ENCODE results near the gene ABCC1.

ABCC1 gene

DNA sequence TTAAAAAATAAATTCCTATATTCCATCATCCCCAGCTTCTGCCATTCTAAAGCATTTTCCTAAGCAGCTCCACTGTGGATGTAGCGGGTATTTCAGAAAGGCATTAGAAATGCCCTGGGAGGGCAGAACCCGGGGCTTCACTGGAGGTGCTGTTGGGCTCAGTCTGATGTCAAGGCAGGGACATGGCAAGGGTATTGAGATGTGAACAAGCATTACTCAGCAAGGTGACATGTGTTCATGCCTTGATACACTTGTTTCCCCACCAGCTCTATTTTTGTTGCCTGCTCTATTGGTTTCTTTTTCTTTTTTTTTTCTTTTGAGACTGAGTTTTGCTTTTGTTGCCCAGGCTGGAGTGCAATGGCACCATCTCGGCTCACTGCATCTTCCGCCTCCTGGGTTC lies 35.7 kb downstream of the ABCC1 start:
- no peak for FAIRE-seq
- DNase-seq (ENCODE audit: extremely low spot score, insufficient read length, low read depth), result no peak

DNA sequence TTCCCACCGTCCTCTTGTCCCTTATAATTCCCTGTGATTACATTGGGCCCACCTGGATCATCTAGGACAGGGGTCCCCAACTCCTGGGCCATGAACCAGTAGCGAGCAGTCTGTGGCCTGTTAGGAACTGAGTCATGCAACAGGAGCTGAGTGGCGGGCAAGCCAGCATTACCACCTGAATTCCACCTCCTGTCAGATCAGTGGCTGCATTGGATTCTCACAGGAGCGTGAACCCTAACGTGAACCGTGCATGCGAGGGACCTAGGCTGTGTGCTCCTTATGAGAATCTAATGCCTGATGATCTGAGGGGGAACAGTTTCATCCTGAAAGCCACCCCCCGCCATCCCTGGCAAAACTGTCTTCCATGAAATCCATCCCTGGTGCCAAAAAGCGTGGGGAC lies 36.8 kb downstream of the ABCC1 start:
- FAIRE-seq, result no peak
- no peak for DNase-seq (ENCODE audit: extremely low spot score, insufficient read length, low read depth)

DNA sequence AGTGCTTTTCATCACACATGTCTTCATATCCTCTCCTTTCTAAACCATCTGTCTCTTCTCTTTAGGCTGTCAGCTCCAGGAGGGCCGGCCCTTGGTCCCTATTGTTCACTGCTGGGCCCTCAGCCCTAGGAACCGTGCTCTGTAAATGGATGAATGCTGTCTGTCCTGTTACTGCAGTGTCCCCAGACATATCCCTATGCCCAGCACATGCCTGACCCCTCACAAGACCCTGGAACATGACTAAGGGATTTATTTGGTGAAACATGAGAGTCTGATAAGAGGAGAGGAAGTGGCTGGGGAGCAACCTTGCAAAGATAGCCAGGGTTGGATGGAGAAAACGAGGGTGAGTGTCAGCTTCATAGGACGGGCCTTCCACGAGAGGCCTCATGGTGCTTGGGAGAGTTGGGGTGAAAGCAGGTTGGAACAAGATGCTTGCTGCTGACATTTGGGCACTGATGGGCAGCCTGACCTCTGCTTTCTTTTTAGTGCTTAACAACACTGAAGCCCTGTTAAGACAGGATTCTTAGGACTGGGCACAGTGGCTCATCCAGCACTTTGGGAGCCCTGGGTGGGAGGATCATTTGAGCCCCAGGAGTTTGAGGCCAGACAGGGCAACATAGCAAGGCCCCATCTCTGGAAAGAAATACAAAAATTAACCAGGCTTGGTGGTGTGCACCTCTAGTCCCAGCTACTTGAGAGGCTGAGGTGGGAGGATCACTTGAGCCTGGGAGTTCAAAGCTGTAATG lies 39.0 kb downstream of the ABCC1 start:
- FAIRE-seq, result no peak
- DNase-seq (ENCODE audit: extremely low spot score, insufficient read length, low read depth), result no peak

DNA sequence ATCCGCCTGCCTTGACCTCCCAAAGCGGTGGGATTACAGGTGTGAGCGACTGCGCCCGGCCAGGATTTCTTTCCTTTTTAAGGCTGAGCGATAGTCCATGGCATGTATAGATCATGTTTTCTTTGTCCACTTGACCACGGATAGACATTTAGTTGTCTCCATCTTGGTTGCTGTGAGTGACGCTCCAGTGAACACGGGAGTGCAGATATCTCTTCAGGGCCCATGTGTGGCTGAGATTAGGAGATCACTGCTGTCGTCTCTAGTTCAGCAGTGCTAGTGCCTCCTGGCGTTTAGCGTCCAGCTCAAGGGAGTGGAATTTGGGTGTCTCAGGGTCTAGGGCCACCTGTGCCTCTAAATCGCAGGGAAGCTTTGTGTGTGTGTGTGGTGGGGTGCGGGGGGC lies 41.5 kb downstream of the ABCC1 start:
- FAIRE-seq (no peak), DNase-seq (ENCODE audit: extremely low spot score, insufficient read length, low read depth) (no peak)

DNA sequence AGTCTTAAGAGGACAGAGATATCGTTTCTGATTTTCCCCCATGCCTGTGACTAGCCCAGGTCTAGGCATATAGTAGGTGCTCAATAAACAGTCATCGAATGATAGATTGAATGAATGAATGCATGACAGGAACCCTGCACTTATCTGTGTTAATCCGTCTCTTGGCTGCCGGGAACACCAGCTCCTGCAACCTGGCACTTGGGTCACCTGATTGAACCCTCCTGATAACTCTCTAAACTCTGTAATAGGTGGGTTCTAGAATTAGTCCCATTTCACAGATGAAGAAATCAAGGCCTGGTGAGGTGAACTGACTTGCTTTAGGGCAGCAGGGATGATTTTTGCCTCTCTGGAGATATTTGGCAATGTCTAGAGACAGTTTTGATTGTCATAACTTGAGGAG lies 43.7 kb downstream of the ABCC1 start:
- no peak for FAIRE-seq
- no peak for DNase-seq (ENCODE audit: extremely low spot score, insufficient read length, low read depth)

DNA sequence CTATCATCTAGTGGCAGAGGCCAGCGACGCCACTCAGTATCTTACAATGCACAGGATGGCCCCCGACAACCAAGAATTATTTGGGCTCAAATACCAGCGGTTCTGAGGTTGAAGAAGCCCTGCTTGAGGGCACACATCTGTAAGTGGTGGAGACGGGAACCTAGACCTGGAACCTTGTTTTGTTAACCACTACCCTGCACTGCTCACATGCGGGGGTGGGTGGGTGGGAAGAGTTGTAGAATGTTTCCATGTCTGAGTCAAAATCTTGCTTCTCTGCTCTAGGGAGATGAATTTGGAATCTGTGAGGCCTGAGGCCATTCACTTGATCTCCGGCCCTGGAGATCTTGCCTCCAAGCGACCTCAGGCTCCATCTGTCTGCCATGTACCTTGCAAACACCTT lies 44.1 kb downstream of the ABCC1 start:
- FAIRE-seq, result no peak

DNA sequence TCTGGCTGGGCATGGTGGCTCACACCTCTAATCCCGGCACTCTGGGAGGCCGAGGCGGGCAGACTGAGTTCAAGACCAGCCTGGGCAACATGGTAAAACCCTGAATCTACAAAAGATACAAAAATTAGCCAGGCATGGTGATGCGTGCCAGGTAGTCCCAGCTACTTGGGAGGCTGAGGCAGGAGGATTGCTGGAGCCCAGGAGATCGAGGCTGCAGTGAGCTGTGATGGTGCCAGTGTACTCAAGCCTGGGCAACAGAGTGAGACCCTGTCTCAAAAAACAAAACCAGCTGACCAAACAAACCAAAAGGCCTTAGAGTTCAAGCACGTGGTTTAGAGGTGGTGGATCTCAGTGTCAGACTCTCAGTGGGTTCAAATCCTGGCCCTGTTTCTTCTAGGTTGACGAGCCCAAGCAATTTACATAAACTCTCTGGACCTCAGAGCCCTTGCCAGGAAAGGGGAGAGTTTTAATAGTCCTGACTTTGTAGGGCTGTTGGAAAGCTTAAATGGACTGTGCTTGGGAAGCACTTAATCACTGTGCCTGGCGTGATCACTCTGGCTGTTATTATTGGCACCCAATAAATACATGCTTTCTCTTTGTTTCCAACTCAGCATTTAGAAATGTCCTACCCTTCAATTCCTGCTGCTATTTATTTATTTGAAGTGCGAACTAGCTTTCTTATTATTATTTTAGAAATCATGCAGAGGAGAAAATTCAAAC lies 44.7 kb downstream of the ABCC1 start:
- DNase-seq (ENCODE audit: extremely low spot score, insufficient read length, low read depth) (no peak), FAIRE-seq (no peak)

More for the DNA sequence above, 44.1 kb downstream of the ABCC1 start:
- DNase-seq (ENCODE audit: extremely low spot score, insufficient read length, low read depth), result no peak

DNA sequence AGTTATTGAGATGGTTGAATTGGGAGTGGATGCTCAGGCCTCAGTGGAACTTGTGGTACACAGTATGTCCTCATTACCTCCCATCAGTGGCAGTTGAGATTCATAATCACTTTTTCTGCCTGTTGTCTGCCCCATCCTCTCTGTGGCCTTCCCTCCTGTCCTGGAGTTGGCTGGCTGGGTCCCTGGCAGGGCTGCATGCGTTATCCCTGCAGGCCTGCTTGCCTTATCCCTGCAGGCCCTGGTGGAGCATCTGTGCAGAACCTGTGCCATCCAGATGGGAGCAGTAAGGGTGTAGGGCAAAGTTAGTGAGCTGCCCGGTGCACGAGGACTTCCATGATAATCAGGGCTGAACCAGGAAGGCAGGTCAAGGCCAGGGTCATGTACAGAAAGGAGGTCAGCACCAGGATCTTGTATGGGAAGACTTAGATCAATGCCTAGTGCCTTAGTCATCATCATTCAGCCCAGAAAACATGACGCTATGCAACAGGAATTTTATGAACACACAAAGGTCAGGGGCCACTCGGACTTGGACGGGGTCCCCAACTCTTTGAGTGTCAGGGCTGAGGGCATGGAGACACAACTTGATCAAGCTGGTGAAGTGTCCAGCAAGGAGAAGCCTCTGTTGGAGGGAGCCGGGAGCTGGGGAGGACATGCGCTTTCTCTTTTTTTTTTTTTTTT lies 47.2 kb downstream of the ABCC1 start:
- no peak for DNase-seq (ENCODE audit: extremely low spot score, insufficient read length, low read depth)
- FAIRE-seq, result no peak

DNA sequence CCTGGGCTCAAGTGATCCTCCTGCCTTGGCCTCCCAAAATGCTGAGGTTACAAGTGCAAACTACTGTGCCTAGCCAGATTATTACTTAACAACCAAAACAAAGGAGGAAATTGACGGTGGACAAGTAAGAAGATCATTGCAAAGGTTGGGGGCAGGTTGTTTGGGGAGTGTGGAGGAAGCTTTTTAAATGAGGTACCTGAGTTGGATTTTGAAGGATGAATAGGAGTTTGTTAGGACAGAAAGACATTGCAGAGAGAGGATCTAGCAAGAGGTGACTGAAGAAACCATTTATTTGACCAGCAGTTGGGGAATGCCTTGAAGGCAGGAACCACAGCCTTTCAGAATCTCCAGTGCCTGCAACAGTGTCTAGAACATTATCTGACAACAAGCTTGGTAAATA lies 51.3 kb downstream of the ABCC1 start:
- no peak for FAIRE-seq
- DNase-seq (ENCODE audit: extremely low spot score, insufficient read length, low read depth), result no peak

DNA sequence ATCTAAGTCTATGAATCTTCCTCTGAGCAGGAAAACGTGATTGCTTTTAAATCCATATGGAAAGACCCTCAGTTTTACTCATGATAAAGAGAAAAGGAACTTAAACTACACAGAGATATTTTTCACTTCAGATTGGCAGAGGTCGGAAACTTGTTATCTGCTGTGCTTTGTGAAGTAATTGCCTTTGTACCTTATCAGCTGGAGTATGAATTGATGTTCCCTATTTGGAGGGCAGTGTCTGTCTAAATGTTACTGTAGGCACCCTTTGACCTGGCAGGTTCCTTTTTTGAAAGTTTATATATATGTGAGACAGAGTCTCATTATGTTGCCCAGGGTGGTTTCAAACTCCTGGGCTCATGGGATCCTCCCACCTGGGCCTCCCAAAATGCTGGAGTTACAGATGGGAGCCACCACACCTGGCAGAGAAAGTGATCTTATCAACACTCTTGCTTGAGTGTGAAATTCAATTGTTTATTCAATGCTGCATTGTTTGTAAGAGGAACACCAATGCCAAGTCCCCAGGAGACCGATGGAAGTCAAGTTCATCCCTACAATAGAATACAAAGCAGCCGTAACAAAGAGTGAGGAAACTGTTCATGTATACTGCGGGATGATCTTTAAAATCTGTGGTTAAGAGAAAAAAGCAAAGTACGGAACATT lies 52.3 kb downstream of the ABCC1 start:
- FAIRE-seq (no peak), DNase-seq (ENCODE audit: extremely low spot score, insufficient read length, low read depth) (no peak)

DNA sequence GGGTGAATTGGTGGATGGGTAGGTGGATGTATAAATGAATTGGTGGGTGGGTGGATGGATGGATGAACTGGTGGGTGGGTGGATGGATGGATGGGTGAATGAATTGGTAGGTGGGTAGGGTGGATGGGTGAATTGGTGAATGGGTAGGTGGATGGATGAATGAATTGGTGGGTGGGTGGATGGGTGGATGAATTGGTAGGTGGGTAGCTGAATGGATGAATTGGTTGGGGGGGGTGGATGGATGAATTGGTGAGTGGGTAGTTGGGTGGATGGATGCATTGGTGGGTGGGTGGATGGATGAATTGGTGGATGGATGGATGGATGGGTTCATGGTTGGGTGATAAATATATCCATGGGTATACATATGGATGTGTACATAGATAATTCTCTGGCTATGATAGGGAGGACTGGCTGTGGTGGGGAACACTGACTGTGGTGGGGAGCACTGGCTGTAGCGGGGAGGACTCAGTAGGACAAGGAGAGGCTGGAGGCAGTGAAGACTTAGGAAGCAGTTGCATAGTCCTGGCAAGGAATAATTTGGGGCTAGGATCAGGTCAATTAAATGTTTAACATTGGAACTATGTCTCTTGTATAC lies 54.4 kb downstream of the ABCC1 start:
- FAIRE-seq (no peak), DNase-seq (ENCODE audit: extremely low spot score, insufficient read length, low read depth) (no peak)

DNA sequence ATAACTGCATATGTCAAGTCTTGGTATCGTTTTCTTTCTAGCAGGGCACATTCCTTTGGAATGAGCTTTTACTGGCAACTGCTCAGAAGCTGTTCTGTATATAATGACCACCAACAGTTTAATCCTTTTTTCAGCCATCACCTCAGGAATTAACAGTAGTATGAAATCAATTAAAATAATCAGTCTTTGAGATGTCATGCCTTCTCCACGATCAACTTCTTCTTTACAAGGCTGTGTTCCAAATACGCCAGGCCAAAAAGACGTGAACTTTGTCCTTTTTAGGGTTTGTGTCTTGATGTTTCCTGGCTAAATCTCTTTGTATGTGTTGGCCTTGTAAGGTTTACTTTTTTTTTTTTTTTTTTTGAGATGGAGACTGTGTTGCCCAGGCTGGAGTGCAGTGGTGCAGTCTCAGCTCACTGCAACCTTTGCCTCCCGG lies 54.9 kb downstream of the ABCC1 start:
- FAIRE-seq, result no peak
- DNase-seq (ENCODE audit: extremely low spot score, insufficient read length, low read depth), result no peak

DNA sequence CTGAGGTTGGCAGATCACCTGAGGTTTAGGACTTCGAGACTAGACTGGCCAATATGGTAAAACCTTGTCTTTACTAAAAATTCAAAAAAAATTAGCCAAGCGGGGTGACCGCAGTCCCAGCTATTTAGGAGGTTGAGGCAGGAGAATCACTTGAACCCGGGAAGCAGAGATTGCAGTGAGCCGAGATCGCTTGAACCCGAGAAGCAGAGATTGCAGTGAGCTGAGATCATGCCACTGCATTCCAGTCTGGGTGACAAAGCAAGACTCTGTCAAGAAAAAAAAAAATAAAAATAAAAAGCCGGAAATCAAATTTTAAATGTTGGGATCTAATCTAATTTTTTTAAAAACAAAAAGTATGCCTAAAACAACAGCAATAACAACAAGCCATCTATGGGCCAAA lies 56.3 kb downstream of the ABCC1 start:
- no peak for DNase-seq (ENCODE audit: extremely low spot score, insufficient read length, low read depth)
- FAIRE-seq, result no peak

DNA sequence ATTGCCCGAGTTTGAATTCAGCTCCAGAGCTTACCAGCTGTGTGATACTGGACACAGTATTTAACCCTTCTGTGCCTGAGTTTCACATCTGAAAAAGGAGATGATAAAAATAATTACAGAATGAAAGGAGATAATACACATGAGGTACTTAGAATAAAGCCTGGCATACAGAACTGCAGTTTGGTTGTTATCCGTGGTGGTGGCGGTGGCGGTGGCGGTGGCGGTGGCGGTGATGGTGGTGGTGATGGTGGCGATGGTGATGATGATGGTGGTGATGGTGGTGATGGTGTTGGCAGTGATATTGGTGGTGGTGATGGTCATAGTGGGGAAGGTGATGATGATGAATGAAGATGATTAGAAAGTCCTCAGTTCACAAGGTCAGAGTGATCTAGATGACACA lies 57.2 kb downstream of the ABCC1 start:
- FAIRE-seq (no peak), DNase-seq (ENCODE audit: extremely low spot score, insufficient read length, low read depth) (no peak)

DNA sequence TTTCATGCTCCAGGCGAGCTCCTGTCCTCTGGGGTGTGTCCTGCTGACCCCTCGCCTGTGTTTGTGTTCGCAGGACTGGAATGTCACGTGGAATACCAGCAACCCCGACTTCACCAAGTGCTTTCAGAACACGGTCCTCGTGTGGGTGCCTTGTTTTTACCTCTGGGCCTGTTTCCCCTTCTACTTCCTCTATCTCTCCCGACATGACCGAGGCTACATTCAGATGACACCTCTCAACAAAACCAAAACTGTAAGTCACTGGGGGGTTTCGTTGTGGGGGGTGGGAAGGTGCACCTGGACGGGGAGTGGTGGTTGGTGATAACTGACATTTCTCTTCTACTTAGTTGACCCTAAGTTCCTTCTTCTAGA lies 58.3 kb downstream of the ABCC1 start:
- peak; percentile 92 for FAIRE-seq
- DNase-seq (ENCODE audit: extremely low spot score, insufficient read length, low read depth), result peak; percentile 51

DNA sequence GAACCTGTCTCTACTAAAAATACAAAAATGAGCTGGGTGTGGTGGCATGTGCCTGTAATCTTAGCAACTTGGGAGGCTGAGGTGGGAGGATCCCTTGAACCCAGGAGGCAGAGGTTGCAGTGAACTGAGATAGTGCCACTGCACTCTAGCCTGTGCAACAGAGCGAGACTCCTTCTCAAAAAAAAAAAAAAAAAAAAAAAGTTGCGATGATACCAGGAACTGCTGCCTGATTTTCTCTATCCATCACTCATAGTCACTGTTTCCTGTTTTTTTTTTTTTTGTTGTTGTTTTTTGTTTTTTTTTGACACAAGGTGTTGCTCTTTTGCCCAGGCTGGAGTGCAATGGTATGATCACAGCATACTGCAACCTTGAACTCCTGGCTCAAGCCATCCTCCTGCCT lies 59.2 kb downstream of the ABCC1 start:
- DNase-seq (ENCODE audit: extremely low spot score, insufficient read length, low read depth), result no peak
- FAIRE-seq, result no peak

DNA sequence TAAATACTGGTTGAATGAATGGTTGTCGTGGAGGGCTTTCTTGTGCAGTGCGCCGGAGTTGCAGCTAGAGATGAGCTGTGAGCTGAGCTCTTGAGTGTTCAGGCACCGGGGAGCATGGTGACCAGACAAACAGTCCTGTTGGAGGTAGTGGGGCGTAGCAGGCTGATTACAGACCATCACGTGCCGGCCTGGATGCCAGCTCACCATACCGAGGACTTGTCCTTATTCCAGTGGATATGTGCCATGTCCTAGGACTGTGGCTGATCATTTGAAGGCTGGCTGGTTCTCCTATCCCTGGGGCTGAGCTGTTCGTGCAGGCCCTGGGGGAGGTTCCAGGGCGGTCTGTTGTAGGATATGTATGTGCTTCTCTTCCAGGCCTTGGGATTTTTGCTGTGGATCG lies 60.0 kb downstream of the ABCC1 start:
- DNase-seq (ENCODE audit: extremely low spot score, insufficient read length, low read depth) (no peak), FAIRE-seq (no peak)

DNA sequence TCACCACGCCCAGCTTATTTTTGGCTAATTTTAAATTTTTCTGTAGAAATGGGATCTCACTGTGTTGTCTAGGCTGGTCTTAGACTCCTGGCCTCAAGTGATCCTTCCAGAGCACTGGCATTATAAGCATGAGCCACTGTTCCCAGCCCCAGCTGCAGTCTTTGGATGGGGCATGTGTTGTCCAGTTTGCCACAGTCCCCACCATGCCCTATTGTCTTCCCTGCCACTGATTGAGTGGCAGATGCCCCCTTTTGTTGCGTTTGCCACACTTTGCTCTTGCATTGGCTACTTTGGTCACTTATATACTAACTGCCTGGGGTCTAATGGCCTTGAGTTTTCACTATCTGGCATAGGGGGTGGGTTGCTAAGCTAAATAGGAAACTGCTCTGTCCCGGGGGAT lies 60.8 kb downstream of the ABCC1 start:
- FAIRE-seq (no peak), DNase-seq (ENCODE audit: extremely low spot score, insufficient read length, low read depth) (no peak)

DNA sequence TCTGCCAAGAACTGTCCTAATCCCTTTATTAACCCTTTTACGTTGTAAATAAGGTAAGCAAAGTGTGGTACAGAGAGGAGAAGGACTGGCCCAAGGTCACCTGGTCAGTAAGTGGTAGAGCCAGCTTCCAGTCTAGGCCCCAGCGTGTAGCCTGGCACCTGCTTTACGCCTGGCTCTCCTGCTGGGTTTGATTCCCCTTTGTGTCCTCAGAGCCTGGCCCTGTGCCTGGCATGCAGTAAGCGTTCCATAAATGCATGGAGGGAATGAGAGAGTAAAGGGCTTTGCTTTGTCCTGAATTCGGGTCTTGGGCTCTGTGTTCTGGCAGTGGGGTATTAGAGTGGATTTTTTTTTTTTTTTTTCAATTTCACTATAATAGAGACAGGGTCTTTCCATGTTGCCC lies 62.7 kb downstream of the ABCC1 start:
- no peak for DNase-seq (ENCODE audit: extremely low spot score, insufficient read length, low read depth)
- no peak for FAIRE-seq

DNA sequence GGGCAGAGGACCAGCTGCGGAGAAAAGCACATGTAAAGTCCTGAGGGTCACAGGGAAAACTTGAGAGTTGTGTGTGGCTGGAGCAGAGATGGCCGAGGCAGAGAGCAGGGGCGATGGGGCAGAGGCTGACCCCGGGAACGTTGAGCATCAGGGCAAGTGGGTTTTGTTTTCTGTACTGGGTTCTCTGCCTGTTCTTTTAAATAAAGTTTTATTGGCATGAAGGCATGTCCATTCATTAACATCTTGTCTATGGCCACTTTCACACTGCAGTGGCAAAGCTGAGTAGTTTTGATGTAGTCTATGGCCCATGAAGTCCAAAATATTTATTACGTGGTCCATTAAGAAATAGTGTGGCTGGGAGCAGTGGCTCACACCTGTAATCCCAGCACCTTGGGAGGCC lies 64.4 kb downstream of the ABCC1 start:
- no peak for FAIRE-seq
- DNase-seq (ENCODE audit: extremely low spot score, insufficient read length, low read depth), result no peak
